PFSK-1 (cell line): Measurements from ENCODE around the gene FLOT2.

Source experiments
- FOXP2 ChIP-seq: optimal IDR thresholded peaks from 2 replicates; pipeline ENCODE3; 2011; ENCODE audit warnings: borderline replicate concordance, control low read depth, inconsistent platforms; ENCODE audit not compliant: insufficient read depth; ENCODE audit errors: extremely low read length, extremely low read depth
- POLR2AphosphoS5 ChIP-seq: IDR thresholded peaks from 2 replicates; pipeline ENCODE4 v1.6.1; 2012; ENCODE audit warnings: low read depth, mild to moderate bottlenecking, control low read depth, low read length, moderate library complexity
- REST ChIP-seq, 2 experiments: IDR thresholded peaks; 2 replicates each; pipeline versions ENCODE4 v1.6.1 to v1.8.0; 2011 to 2012; ENCODE audit warnings: low read depth in 2 of 2, low read length in 2 of 2, control low read depth in 1 of 2, inconsistent platforms in 1 of 2, mild to moderate bottlenecking in 1 of 2, moderate library complexity in 1 of 2; ENCODE audit not compliant: insufficient read depth in 1 of 2
- SIN3A ChIP-seq: IDR thresholded peaks from 2 replicates; pipeline ENCODE4 v1.6.1; 2012; ENCODE audit warnings: mild to moderate bottlenecking, low read length, moderate library complexity, borderline replicate concordance; ENCODE audit not compliant: insufficient read depth
- TAF1 ChIP-seq: IDR thresholded peaks from 2 replicates; pipeline ENCODE4 v1.6.1; 2012; ENCODE audit warnings: low read length, control low read depth, borderline replicate concordance; ENCODE audit not compliant: insufficient read depth

FLOT2 gene

GRCh38 chr17:28926786-28927185 is 29.3 kb upstream of the FLOT2 start:
- no peak for TF ChIP-seq FOXP2
- no peak for TF ChIP-seq SIN3A
- no peak for TF ChIP-seq POLR2AphosphoS5
- TF ChIP-seq REST (IDR thresholded peaks at IDR 0.05; ENCODE audit: insufficient read depth in 1 of 2, low read depth in 2 of 2, low read length in 2 of 2), result no peak
- no peak for TF ChIP-seq TAF1

GRCh38 chr17:28926366-28926765 is 28.8 kb upstream of the FLOT2 start:
- TF ChIP-seq SIN3A (no peak), FOXP2 (no peak), REST (IDR thresholded peaks at IDR 0.05; ENCODE audit: insufficient read depth in 1 of 2, low read depth in 2 of 2, low read length in 2 of 2) (no peak), TAF1 (no peak), POLR2AphosphoS5 (no peak)

- no peak for TF ChIP-seq TAF1
- no peak for TF ChIP-seq POLR2AphosphoS5
Observed at GRCh38 chr17:28925912-28926365, 28.4 kb upstream of the FLOT2 start.

- TF ChIP-seq SIN3A, result no peak
- TF ChIP-seq FOXP2, result no peak
- no peak for TF ChIP-seq REST (IDR thresholded peaks at IDR 0.05; ENCODE audit: insufficient read depth in 1 of 2, low read depth in 2 of 2, low read length in 2 of 2)
Observed at GRCh38 chr17:28920201-28920600, 22.7 kb upstream of the FLOT2 start.

GRCh38 chr17:28918295-28918694 is 20.8 kb upstream of the FLOT2 start:
- TF ChIP-seq REST (IDR thresholded peaks at IDR 0.05; ENCODE audit: insufficient read depth in 1 of 2, low read depth in 2 of 2, low read length in 2 of 2) (no peak), FOXP2 (no peak), SIN3A (no peak)

GRCh38 chr17:28917465-28917864 is 19.9 kb upstream of the FLOT2 start:
- TF ChIP-seq TAF1 (no peak), REST (IDR thresholded peaks at IDR 0.05; ENCODE audit: insufficient read depth in 1 of 2, low read depth in 2 of 2, low read length in 2 of 2) (no peak)
